GM18507 (cell line): ENCODE data around the gene KRT73.

Experiments used
- DNase-seq: peaks from one replicate; pipeline ENCODE4 v3.0.0; 2011; ENCODE audit warnings: low read depth; ENCODE audit not compliant: insufficient read length; ENCODE audit errors: extremely low spot score
- FAIRE-seq: peaks from 2 replicates; lab custom pipeline; 2011; peaks lifted over from hg19 to GRCh38; lab: Jason Lieb, UNC

The KRT73 gene

GRCh38 chr12:52647601-52648000, 29.2 kb upstream of the KRT73 start:
- FAIRE-seq = no peak
- no peak for DNase-seq

DNA sequence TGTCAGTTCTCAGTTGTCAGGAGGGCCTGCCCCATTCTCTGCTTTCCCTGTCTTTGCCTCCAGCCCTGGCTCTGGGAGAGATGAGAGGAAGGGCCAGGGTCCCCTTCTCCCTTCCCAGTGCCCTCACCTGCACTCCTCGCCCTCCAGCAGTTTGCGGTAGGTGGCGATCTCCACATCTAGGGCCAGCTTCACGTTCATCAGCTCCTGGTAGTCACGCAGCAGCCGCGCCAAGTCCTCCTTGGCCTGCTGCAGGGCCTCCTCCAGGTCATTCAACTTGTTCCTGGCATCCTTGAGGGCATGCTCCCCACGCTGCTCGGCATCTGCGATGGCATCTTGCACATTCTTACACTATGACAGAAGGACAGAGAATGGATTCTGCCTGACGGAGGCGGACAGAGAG, 28.3 kb upstream of the KRT73 start:
- DNase-seq (no peak), FAIRE-seq (no peak)

- DNase-seq (no peak), FAIRE-seq (no peak)
Measured at GRCh38 chr12:52645982-52646381, 27.6 kb upstream of the KRT73 start.

- FAIRE-seq = no peak
Measured at GRCh38 chr12:52645120-52645761, 26.9 kb upstream of the KRT73 start.

DNA sequence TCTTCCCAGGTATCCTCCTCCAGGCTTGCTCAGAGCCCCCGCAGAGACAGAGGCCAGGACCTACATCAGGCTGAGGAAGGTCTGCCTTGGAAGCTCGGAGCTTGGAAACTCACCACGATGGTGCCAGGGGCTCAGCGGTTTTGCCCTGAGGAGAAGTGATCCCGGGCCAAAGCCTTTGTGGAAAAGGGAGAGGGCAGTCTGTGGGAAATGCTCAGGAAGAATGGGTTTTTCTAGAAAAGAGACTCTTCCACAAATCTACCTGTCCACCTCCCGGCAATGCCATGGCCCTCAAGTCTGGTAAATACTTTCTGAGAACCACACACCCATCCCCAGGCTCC, 25.7 kb upstream of the KRT73 start:
- FAIRE-seq (no peak), DNase-seq (no peak)

More at GRCh38 chr12:52645120-52645761, 26.9 kb upstream of the KRT73 start:
- no peak for DNase-seq

DNA sequence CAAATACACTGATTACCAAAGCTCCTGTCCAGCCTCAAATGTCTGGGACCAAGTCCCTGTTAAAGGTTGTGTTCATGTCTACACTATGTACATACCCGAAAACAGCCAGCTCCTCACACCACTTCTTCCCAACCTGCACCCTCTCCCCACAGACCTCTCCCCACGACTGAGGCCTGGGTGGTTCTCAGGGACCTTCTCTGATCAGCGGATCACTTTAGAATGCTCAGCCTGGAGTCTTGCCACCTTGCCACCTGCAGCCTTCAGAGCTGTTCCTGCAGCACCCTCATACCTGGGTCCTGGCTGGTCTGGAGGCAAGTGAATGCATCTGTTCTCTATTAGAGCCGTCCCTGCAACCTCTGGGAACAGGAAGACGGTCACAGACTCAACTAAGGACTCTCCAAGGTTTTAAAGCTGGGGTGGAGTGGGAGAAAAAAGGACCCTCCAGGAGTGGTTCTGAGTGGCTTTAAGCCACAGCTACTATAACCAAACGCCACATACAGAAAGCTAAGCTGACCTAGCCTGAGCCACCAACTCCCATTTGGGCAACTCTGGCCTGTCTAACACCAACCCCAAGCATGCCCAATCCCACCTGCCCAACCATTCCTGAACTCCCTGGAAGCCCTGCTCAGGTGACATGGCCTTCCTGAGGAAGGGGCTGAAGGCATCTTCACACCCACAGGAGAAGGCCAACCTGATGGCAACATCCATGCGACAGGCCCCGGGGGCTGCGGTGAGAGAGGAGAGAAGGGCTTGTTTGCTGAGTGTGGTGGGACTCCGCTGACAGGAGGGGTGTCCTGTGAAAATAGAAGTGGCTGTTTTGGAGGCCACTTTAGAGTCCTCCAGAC, 25.1 kb upstream of the KRT73 start:
- DNase-seq (no peak), FAIRE-seq (no peak)

DNA sequence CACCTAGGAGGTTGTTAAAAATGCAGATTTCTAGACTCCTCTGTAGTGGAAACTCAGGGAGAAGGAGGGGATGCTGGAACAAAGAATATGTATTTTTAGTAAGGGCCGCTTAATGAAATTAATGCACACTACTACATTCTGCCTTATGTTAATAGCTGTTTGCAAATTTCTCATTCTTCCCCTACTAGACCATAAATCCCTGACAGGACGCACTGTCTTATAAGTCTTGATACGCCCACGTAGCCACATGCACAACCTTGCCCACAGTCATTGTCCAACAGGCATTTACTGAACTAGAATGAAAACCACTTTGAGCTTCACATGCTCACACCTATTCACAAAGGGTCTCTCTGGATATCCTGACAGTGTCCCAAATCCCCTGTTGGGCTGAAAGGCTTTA, 23.1 kb upstream of the KRT73 start:
- FAIRE-seq (no peak), DNase-seq (no peak)

DNA sequence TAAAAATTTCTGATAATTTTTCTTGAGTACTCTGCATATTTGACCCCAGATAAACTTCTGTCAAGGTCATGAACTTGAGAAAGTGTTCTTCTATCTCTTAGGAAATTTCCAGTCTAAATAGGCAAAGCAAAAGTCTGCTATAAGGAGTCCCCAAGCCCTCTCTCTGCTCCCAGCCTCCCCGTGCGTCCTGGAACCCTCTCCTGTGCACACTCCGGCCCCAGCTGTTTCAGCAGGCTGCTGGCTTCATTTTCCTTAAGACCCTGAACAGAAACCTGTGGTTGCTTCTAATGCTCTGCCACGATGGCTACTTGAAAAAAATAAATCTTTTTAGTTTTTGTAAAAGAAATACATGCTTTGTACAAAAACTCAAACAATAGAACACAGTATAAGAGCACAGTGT, 18.9 kb upstream of the KRT73 start:
- DNase-seq (no peak), FAIRE-seq (no peak)

GRCh38 chr12:52636592-52637258, 18.4 kb upstream of the KRT73 start:
- FAIRE-seq (no peak), DNase-seq (no peak)

GRCh38 chr12:52636189-52636588, 17.8 kb upstream of the KRT73 start:
- DNase-seq (no peak), FAIRE-seq (no peak)

GRCh38 chr12:52634266-52635056, 16.1 kb upstream of the KRT73 start:
- DNase-seq (no peak), FAIRE-seq (no peak)

DNA sequence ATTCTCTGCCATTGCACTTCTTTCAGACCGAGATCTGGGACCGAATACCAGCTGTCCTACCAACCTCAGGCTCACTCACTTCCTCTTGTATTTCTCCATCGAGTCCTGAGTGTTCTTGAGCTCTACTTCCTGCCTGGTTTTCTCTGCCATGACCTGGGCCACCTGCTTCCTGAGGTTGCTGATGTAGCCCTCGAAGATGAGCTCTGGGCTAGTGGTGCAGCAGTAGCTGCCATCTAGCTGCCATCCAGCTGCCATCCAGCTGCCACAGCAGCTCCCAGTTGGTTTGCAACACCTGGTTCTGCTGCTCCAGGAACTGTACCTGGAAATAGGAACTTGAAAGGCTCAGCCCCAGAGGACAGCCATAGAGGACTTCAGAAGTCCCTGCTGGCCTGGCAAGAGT, 15.0 kb upstream of the KRT73 start:
- FAIRE-seq (no peak), DNase-seq (no peak)

DNA sequence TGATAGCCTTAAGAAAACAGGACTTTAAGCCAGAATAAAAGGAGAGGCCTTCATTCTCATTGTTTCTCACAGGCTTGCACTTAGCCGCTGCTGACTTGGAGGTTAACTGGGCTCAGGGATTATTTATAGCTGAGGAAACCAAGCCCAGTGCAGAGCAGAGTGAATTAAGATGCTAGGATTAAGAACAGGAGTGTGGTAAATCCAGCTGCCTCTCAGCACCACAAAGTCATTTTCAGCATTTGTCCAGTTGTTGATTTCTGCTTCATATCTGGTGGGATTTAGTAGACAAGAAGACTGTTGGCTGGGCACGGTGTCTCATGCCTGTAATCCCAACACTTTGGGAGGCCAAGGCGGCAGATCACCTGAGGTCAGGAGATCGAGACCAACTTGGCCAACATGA, 14.3 kb upstream of the KRT73 start:
- FAIRE-seq = no peak
- no peak for DNase-seq

DNA sequence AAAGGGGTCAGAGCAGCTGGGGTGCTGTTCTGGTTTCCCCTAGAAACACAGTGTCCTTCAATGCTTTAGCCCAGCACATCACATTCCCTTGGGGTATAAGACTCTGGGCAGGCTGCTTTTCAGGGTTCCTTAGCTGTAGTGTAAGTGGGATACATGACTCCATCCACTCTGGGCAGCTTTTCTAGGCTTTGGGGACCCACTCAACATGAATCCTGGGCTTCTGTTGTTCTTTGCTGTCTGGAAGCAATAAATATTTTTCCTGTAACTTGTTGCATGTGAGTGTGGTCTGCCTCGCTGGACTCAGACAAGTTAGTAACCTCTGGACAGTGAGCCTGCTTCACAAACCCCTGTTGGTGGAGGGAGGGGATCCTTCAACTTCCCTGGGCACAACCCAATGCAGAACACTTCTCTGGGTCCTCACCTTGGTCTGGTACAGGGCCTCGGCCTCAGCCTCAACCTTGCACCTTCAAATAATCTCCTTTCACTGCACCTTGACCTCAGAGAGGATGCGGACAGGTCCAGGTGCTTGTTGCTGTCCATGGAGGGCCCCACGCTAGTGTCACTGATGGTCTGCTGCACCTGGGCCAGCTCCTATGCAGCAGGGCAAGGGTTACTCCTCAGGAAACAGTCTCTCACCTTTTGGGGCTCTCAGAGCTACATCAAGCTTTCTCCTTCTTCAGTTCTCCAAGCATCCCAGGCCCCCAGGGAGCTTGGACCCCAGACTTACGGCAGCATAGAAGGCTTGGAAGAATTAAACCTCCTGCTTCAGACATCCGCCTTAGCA, 13.5 kb upstream of the KRT73 start:
- FAIRE-seq = no peak
- DNase-seq = no peak

- FAIRE-seq (no peak), DNase-seq (no peak)
Measured at GRCh38 chr12:52631264-52631663, 12.9 kb upstream of the KRT73 start.

- FAIRE-seq = no peak
- no peak for DNase-seq
Measured at GRCh38 chr12:52630599-52631200, 12.3 kb upstream of the KRT73 start.

DNA sequence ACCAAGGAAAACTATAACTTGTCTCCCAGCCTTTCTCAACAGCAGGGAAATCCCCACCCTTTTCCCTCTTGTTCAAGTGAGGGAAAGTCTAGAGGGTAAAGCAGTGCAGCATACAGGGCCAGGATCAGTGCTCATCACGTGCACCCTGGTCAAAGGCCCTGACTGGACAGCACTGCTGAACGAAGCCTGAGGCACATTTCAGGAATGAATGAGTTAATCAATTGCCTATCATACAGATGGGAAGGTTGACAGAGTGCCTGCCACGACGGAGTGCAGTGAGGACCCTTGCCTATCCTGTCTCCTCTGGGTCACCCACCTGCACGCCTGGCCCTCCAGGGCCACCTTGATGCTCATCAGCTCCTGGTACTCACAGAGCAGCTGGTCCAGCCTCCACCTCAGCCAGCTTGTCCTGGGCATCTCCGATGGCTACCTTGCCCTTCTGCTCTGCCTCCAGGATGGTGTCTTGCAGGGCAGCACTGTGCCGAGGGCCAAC, 11.7 kb upstream of the KRT73 start:
- DNase-seq (no peak), FAIRE-seq (no peak)

DNA sequence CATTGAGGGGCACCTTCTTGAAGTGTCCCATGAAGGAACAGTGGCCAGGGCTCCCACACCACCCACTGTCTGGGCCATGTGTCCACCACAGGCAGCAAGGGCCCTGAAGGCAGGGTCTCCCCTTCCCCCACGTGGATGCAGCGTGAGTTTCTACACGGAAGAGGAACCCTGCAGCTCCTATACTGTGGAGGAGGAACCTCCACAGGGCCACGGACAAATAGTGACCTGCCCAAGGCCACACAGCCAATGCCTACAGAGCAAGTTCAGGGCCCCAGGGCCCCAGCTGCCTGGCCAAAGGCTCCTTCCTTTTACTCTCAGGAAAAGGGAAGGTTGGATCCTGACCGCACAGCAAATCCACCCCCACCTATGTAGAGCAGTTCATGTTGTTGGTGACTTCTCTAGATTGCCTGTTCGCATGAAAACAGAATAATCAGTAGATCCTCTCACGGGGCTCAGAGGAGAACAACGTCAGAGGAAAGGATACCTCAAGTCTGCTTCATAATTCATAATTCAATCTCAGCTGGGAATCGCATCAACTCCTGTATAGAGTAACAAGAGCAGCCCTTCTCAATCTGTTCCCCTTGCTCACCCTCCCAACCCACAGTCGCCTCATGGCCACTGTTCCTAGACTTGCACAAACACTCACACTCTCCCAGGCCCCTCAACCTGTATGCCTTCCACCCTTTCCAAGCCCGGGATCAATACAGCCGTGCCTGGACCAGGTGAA, 11.1 kb upstream of the KRT73 start:
- FAIRE-seq = no peak
- no peak for DNase-seq
